Daoy (cell line): ENCODE results near the gene TJP3. TPM values are rescaled to one million over a fixed set of nuclear protein-coding genes. Genes with fewer than 3 reads are reported as not detected.

Experiments used
- DNase-seq: peaks from one replicate; pipeline ENCODE4 v3.0.0-alpha.2; 2015; ENCODE audit warnings: low read depth
- total RNA-seq: library from RNA; depleted of rRNA; stranded (reverse); fragments of >200 nt; shearing (Covaris generic); gene quantifications from 2 replicates; pipeline ENCODE4 v1.2.3, GENCODE V29; 2014; rRNA removed

The TJP3 gene
- total RNA-seq, 1 experiment from 2014 or later: not detected

DNA sequence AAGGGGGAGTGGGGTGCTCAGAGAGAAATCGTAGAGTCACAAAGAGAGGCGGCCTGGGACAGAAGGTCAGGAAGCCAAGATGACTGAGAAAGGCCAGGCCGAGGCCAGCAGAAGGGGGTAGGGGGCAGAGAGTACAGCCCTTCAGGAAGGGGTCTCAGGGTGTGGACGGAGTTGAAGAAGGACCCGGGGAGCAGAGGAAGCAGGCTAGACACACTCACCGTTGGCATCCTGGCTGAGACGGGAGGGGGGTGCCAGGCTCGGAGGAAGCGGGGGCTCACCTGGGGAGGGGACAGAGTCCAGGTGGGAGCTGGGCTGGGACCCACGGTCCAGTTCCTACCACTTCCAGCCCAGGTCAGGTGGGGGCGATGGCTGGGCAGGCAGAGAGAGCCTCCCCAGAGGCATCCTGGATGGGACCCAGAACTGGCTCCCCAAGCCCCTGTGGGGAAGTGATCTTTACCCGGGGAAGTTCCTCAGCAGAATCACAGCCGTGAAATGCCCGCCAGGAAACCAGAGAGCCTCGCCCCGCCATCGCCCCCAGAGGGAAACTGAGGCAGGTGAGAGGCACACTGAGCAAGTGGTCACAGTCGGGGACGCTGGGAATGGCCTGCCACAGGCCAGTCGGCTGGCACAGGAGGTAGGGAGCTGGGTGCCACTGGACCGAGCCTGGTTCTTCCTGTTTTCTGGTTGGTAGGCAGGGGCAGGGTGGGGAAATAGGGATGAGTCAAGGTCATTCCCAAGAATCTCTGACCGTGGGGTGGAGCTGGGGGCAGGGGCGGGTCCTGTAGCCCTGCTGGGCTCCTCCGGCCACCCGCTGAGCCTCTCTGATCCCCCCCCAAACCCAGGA, 76.6 kb downstream of the TJP3 start:
- peak; percentile 55 for DNase-seq

GRCh38 chr19:3785451-3785937, 77.3 kb downstream of the TJP3 start:
- no peak for DNase-seq

DNA sequence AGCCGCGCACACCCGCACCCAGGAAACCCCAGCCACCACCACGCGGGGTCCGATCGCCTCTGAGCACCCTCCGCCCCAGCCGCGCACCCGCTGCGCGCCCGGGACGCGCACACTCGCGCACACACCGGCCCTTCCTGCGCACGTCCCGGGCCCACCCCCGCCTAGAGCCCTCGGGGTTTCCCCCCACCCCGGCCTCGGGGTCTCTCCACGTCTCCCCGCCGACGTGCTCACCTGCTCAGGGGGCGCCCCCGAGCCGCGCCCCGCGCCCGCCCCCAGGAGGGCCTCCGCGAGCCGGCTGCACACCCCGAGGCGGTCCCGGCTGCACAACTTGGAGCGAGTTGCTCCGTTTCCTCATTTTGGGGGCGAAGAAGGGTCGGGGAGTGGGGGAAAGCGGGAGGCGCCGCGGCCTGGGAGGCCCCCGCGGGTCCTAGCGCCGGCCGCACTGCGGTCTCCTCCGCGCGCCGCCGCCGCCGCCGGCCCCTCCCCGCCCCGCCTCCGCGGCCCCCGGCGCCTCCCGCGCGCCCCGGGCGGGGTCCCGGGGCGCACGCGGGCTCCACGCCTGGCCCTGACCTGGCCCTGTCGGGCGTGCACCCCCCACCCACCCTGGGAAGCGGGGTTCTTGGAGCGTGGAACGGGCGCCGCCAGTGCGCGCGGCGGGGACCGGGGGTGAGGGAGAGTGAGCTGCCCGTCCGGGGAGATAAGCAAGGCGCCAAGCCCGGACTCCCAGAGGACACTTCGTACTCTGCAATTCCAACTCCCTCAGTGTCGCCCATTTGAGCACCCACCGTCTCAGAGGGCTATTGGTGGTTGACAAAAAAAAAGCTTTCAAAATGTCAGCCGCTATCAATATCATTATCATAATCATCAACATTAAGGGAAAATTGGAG, 78.0 kb downstream of the TJP3 start, which contains the start of gene MATK:
MATK (minus strand) TSS at position 444 of the 887 bp plus-strand sequence. CDS start 1,246 bp downstream, outside the sequence.
- DNase-seq: no peak

DNA sequence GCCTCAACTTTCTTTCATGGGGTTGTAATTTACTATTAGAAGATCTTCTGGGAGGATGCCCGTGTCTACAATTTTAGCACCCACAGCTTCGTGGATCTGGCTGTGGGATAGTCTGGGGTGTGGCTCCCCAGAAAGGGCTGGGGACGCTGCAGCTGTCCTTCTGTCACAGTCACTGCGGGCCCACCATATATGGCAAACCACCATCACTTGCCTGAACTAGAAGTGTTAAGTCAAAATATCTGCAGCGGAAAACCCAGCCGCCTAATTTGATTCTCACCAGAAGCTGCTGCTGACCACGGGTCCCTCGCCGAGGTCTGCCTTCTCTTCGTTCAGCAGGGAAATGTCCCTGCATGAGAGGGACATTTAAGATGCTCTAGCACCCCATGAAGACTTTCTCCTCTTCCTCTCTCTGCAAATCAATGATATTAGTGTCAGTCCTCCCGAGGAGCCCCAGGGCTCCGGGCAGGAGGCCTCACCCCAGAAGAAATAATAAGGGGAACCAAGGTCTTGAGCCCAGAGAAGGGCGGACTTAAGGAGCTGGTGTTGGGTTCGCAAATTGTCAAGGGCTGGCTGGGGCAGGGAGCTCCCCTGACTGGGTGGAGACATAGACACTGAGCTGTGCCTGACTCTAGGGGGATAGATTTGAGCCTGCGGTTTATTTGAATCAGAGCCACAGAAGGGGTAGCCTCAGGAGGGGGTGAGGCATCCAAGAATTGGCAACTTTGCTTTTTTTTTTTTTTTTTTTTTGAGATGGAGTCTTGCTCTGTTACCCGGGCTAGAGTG, 81.0 kb downstream of the TJP3 start:
- peak; percentile 46 for DNase-seq

DNA sequence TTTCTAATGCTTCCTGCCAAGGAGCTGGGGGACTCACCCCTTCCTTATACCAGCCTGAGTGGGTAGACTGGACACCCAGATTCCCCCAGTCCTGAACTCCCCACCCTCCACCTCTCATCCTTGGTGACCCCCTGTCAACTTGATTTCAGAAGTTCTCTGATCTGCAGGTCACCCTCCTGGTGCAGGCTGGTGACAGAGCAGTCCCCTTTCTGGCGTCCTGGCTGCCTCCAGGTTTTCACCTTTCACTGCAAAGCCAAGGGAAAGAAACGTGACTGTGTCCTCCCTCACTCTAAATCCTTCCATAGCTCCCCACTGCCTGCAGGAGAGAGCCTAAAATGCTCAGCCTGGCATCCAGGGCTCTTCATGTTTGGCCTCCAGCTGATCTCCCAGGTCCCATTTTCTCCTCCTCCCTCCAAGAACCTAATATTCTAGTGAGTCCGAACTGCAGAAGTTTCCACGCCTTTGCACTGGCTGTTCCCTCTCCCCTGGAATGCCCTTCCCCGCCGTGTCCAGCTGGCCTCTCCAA, 82.1 kb downstream of the TJP3 start:
- DNase-seq: no peak

GRCh38 chr19:3790941-3791340, 82.8 kb downstream of the TJP3 start:
- no peak for DNase-seq

DNA sequence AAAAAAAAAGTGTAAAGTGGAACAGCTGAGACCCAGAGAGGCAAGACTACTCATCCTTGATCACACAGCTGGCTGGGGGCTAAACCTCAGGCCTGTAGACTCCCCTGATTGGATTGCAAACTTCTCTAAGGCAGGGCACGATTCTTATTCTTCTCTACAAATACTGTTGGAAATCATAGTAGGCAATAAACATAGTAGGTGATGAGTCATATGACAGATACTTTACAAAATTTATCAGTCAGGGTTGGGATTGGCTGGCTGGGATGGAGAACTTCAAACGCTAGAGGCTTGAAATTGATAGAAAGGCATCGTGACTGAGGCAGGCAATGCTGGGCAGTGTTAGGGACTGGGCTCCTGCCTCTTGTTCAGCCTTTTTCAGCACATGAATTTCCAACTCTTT, 83.9 kb downstream of the TJP3 start:
- DNase-seq: no peak

DNA sequence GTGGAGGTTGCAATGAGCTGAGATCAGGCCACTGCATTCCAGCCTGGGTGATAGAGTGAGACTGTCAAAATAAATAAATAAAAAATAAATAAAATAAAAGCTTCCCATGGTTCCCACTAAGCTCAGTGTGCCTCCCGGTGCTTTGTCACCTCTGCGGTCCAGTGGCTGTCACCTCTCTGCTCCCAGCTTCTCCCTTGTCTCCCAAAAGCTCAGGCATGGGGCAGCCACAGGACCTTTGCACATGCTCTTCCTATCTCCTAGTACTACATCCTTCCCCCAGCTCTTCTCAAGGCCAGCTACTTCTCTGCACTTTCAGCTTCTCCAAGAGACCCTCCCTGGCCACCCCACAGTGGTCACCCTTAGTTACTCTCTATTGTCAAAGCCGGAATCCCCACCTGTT, 85.6 kb downstream of the TJP3 start:
- no peak for DNase-seq

DNA sequence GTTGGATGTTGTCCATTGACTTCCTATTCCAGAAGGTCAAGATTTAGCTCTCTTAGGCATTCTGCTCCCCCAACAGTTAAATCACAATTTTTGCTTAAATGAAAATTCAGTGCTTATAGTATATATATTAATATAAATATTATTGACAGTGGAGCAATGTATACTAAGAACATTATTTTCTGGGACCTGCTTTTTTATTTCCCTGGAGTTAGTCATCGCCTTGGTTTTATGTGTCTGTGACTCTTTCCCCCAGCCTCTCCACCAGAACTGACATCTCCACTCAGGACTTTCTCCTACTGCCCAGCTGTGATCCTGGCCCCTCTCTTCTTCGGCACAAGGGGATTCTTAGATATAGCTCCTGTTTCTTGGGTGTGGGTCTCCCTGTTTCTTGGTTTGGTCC, 88.2 kb downstream of the TJP3 start:
- DNase-seq: no peak

GRCh38 chr19:3798137-3798536, 90.0 kb downstream of the TJP3 start:
- no peak for DNase-seq

Other genes with a start within 250 kb of the TJP3 start
- not detected in 2 replicates for gene SMIM24, start 227.9 kb upstream of the TJP3 start, total RNA-seq
- not detected in 2 replicates for gene SMIM44, start 224.9 kb upstream of the TJP3 start, total RNA-seq
- 22.9 and 24.2 TPM in 2 replicates for gene DOHH, start 207.7 kb upstream of the TJP3 start, total RNA-seq
- 43.7 and 46.9 TPM in 2 replicates for gene FZR1, start 202.1 kb upstream of the TJP3 start, total RNA-seq
- not detected in 2 replicates for gene TEKTIP1, start 169.2 kb upstream of the TJP3 start, total RNA-seq
- 50.5 and 93.6 TPM in 2 replicates for gene MFSD12, start 150.8 kb upstream of the TJP3 start, total RNA-seq
- 79.9 TPM in 2 replicates for gene HMG20B, start 135.4 kb upstream of the TJP3 start, total RNA-seq
- not detected in 2 replicates for gene GIPC3, start 122.9 kb upstream of the TJP3 start, total RNA-seq
- gene TBXA2R, start 101.5 kb upstream of the TJP3 start, total RNA-seq: 0.39 TPM in 1 of 2 replicates, not detected in the other
- gene CACTIN, start 81.6 kb upstream of the TJP3 start, total RNA-seq: 29.9 and 52.6 TPM in 2 replicates
- 5.2 and 8.6 TPM in 2 replicates for gene PIP5K1C, start 7.9 kb upstream of the TJP3 start, total RNA-seq
- 30.9 and 32.6 TPM in 2 replicates for gene APBA3, start 53.3 kb downstream of the TJP3 start, total RNA-seq
- 140 and 153 TPM in 2 replicates for gene MRPL54, start 54.3 kb downstream of the TJP3 start, total RNA-seq
- gene RAX2, start 63.8 kb downstream of the TJP3 start, total RNA-seq: not detected in 2 replicates
- gene MATK, start 78.0 kb downstream of the TJP3 start, total RNA-seq: 0.86 and 4.0 TPM in 2 replicates
- 2.3 and 3.1 TPM in 2 replicates for gene ZFR2, start 160.7 kb downstream of the TJP3 start, total RNA-seq
- 0.11 and 0.42 TPM in 2 replicates for gene ATCAY, start 172.3 kb downstream of the TJP3 start, total RNA-seq
- not detected in 2 replicates for gene NMRK2, start 224.7 kb downstream of the TJP3 start, total RNA-seq